GM12874 (cell line): Measurements from ENCODE around the gene PPM1L.
A peak's percentile ranks its signal among the peaks of the same experiment; 100 is the strongest.

ENCODE experiments used
- CTCF ChIP-seq: IDR thresholded peaks from 2 replicates; pipeline ENCODE4 v1.5.1; 2011; ENCODE audit warnings: low read depth, mild to moderate bottlenecking, control low read depth, low read length, moderate library complexity; ENCODE audit not compliant: insufficient read depth

Gene PPM1L

DNA sequence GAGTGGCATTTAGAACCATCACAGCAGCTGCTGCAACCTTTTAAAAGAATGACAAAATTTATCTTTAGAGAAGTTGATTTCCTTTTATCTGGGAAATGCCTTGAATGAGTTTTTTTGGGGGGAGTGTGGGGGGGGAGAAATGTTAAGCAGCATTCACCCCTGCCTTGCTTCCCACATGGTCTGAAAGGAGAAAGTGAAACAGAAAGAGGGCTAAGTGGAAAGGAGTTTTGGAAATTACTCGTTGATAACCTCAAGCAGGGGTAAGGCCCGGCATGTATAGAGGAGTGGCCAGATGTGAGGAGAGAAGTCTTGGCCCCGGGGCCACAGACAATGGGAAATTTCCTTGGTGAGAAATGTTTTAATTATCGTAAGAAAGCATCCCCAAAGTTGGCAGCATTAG lies 325.6 kb downstream of the PPM1L start:
- TF ChIP-seq CTCF = no peak

DNA sequence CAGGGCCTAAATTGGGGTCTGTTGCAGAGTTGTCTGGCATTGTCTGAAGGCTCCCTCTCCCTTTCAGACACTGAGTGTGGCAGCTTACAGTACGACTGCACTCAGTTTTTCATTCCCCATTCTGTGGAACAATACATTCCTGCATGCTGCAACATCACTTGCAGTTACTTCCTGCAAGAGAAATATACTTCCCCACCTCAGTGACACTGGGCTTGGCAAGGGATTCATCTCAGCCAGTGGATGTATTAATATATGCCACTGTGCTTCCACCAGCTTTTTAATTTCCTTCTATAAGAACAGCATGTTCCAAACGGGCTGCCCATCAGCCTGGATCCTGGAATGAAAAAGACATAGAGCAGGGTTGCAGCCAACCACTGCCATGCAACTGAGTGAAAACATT lies 326.0 kb downstream of the PPM1L start:
- TF ChIP-seq CTCF = no peak

GRCh38 chr3:161083131-161083530 lies 327.1 kb downstream of the PPM1L start:
- TF ChIP-seq CTCF = no peak

- TF ChIP-seq CTCF = no peak
Measured at GRCh38 chr3:161084277-161084676, 328.2 kb downstream of the PPM1L start.

DNA sequence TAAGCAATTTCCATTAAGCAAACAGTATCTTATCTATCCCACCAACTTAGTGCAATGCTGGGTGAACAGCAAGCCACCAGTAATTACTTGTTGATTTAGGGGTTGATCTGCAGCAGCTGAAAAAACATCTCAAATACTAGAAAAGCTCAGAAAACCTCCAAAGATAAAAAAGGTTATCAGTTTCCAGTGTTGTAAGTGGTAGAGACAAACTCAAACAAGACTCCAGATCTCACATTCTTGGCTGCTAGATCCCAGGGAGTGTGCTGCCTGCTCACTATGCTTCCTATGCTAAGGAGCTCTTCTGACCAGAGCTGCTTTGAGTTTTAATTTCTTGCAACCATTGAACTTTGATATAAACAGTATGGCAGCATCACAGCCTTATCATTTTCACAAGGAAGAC lies 337.9 kb downstream of the PPM1L start:
- no peak for TF ChIP-seq CTCF

DNA sequence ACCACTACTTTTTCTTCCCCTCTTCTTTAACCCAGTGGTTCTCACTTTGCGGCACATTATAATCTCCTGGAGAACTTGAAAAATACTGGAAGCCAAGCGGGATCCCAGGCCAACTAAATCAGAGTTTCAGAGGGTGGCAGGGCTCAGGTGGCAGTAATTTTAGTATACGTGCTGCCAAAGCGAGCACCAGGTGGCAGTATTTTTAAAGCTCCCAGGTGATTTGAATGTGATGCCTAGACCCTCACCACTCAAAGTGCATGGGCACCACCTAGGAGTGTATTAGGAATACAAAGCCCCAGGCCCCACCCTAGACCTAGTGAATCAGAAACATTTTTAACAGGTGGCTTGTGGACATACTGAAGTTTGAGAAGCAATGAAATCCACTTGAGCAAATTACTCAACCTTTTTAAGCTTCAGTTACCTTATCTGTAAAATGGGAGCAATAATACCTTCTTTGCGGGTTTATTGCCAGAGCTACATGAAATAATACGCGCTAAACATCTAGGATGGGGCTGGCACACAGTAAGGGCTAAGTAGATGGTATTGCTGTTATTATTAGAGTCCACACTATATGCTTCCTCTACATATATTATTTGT lies 340.8 kb downstream of the PPM1L start:
- TF ChIP-seq CTCF = peak; percentile 34

GRCh38 chr3:161100994-161101393 lies 345.0 kb downstream of the PPM1L start:
- TF ChIP-seq CTCF = no peak

- TF ChIP-seq CTCF = no peak
Measured at GRCh38 chr3:161101609-161102008, 345.6 kb downstream of the PPM1L start.
